Trophoblast cell (in vitro differentiated cells and primary cell): Measurements from ENCODE around the gene RNF141.

Experiments used
- DNase-seq, 2 donors: peaks; one replicate each; pipeline ENCODE4 v3.0.0-alpha.2; 2016
- H2AFZ ChIP-seq: 2 replicates; pipeline ENCODE4 v1.6.1; 2013; ENCODE audit warnings: low read length, moderate library complexity, mild to moderate bottlenecking; ENCODE audit not compliant: insufficient read depth, poor library complexity
- H2AK5ac ChIP-seq: 2 replicates; pipeline ENCODE4 v1.6.1; 2013; ENCODE audit warnings: mild to moderate bottlenecking, low read length
- H2BK120ac ChIP-seq: 2 replicates; pipeline ENCODE4 v1.6.1; 2013; ENCODE audit warnings: low read length, mild to moderate bottlenecking, moderate library complexity; ENCODE audit not compliant: insufficient read depth, poor library complexity
- H2BK12ac ChIP-seq: 2 replicates; pipeline ENCODE4 v1.6.1; 2013; ENCODE audit warnings: mild to moderate bottlenecking, low read length, moderate library complexity
- H2BK5ac ChIP-seq: 2 replicates; pipeline ENCODE4 v1.6.1; 2013; ENCODE audit warnings: low read length, low read depth, moderate library complexity, mild to moderate bottlenecking; ENCODE audit not compliant: poor library complexity
- H3K14ac ChIP-seq: 2 replicates; pipeline ENCODE4 v1.6.1; 2013; ENCODE audit warnings: mild to moderate bottlenecking, low read length
- H3K18ac ChIP-seq: 2 replicates; pipeline ENCODE4 v1.6.1; 2013; ENCODE audit warnings: mild to moderate bottlenecking, low read length
- H3K23ac ChIP-seq: 2 replicates; pipeline ENCODE4 v1.6.1; 2013; ENCODE audit warnings: low read length
- H3K27ac ChIP-seq: 2 replicates; pipeline ENCODE4 v1.5.1; 2013; ENCODE audit warnings: low read depth, mild to moderate bottlenecking, inconsistent platforms, low read length, moderate library complexity
- H3K27me3 ChIP-seq: 2 replicates; pipeline ENCODE4 v1.6.1; 2013; ENCODE audit warnings: inconsistent platforms, mild to moderate bottlenecking, low read length, moderate library complexity; ENCODE audit not compliant: insufficient read depth
- H3K36me3 ChIP-seq, 2 experiments: 1 replicate in 1 of 2; 2 replicates in 1 of 2; pipeline ENCODE4 v1.6.1; 2013; ENCODE audit warnings: low read length in 2 of 2, mild to moderate bottlenecking in 2 of 2, moderate library complexity in 1 of 2; ENCODE audit not compliant: insufficient read depth in 2 of 2, control insufficient read depth in 1 of 2
- H3K4ac ChIP-seq: 2 replicates; pipeline ENCODE4 v1.6.1; 2013; ENCODE audit warnings: low read depth, mild to moderate bottlenecking, low read length, moderate library complexity
- H3K4me1 ChIP-seq, 2 experiments: 1 replicate in 1 of 2; 2 replicates in 1 of 2; pipeline ENCODE4 v1.6.1; 2013; ENCODE audit warnings: low read length in 2 of 2, mild to moderate bottlenecking in 2 of 2, moderate library complexity in 1 of 2; ENCODE audit not compliant: insufficient read depth in 2 of 2, control insufficient read depth in 1 of 2
- H3K4me2 ChIP-seq: 2 replicates; pipeline ENCODE4 v1.6.1; 2013; ENCODE audit warnings: inconsistent platforms, mild to moderate bottlenecking, low read length, moderate library complexity
- H3K4me3 ChIP-seq: 2 replicates; pipeline ENCODE4 v1.5.1; 2013; ENCODE audit warnings: mild to moderate bottlenecking, low read depth, low read length, inconsistent platforms
- H3K79me1 ChIP-seq: one replicate; pipeline ENCODE4 v1.6.1; 2013; ENCODE audit warnings: low read length
- H3K79me2 ChIP-seq: 2 replicates; pipeline ENCODE4 v1.6.1; 2013; ENCODE audit warnings: low read length, mild to moderate bottlenecking; ENCODE audit not compliant: control insufficient read depth, insufficient read depth, poor library complexity
- H3K9ac ChIP-seq: 2 replicates; pipeline ENCODE4 v1.6.1; 2013; ENCODE audit warnings: mild to moderate bottlenecking, low read length
- H3K9me3 ChIP-seq: 2 replicates; pipeline ENCODE4 v1.6.1; 2013; ENCODE audit warnings: low read depth, mild to moderate bottlenecking, control low read depth, inconsistent platforms, low read length; ENCODE audit not compliant: insufficient read depth
- H4K12ac ChIP-seq: 2 replicates; pipeline ENCODE4 v1.6.1; 2013; ENCODE audit warnings: low read depth, mild to moderate bottlenecking, low read length, moderate library complexity
- H4K8ac ChIP-seq: 2 replicates; pipeline ENCODE4 v1.6.1; 2013; ENCODE audit warnings: low read depth, mild to moderate bottlenecking, low read length, moderate library complexity
- H4K91ac ChIP-seq: one replicate; pipeline ENCODE4 v1.6.1; 2013; ENCODE audit warnings: low read depth, mild to moderate bottlenecking, low read length, moderate library complexity
- whole genome bisulfite sequencing: extraction: QIAGEN DNeasy Blood & Tissue Kit; methylation state at CpG from one replicate; pipeline ENCODE4 v1.1.7; 2013; ENCODE audit warnings: missing lambda C conversion rate; ENCODE audit not compliant: insufficient read length, insufficient coverage; ENCODE audit errors: extremely low coverage; 5-methylcytosine and 5-hydroxymethylcytosine counted together

Gene RNF141

DNA sequence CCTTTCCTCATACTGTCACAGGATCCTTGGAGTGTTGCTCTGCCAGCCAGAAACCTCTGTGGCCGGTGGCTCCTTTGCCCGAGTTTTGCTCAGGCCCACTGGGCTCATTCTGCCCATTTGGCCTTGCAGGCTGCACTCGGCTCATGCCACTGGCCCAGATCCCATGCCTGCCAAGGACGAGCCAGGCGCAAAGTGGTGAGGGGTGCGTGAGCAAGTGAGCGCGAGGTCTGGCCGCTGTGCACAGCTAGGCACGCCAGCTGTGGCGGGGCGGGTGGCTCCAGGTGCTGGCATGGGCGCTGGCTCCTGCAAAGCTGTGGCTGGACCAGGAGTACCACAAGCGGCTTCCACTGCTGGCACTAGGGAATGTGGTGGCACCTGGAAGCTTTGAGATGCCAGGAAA lies 2.8 kb upstream of the RNF141 start:
- DNase-seq, result no peak
- no peak overlapping the region for H2AFZ ChIP-seq
- no peak overlapping the region for H3K27ac ChIP-seq
- no CpG with 5 or more reads among the region's 14 CpGs for WGBS
- H3K18ac ChIP-seq, result no peak overlapping the region
- H3K4me1 ChIP-seq, result no peaks in the 10 kb centered on the region
- no peak overlapping the region for H2AK5ac ChIP-seq
- H4K8ac ChIP-seq, result no peak overlapping the region
- no peak overlapping the region for H2BK12ac ChIP-seq
- no peak overlapping the region for H3K4me2 ChIP-seq
- H3K79me1 ChIP-seq, result peaks cover 4% of the 10 kb centered on the region
- no peak overlapping the region for H2BK5ac ChIP-seq
- no peaks in the 10 kb centered on the region for H3K36me3 ChIP-seq
- H2BK120ac ChIP-seq, result no peak overlapping the region
- H3K79me2 ChIP-seq, result no peaks in the 10 kb centered on the region
- H3K27me3 ChIP-seq, result no peaks in the 10 kb centered on the region
- no peak overlapping the region for H4K91ac ChIP-seq
- no peak overlapping the region for H3K23ac ChIP-seq
- no peak overlapping the region for H4K12ac ChIP-seq
- no peak overlapping the region for H3K9ac ChIP-seq
- H3K4ac ChIP-seq, result no peak overlapping the region
- no peak overlapping the region for H3K4me3 ChIP-seq
- H3K9me3 ChIP-seq, result no peaks in the 10 kb centered on the region
- H3K14ac ChIP-seq, result no peak overlapping the region

DNA sequence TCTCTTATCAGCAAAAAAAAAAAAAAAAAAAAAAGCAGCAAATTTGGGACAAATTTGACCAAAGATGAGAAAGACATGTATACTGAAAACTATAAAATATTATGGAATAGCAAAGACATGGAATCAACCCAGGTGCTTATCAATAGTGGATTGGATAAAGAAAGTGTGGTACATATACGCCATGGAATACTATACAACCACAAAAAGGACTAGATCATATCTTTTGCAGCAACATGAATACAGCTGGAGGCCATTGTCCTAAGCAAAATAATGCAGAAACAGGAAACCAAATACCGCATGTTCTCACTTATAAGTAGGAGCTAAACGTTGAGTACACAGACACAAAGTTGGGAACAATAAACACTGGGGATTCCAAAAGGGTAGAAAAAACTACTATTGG lies 1.8 kb upstream of the RNF141 start:
- Histone ChIP-seq H2AK5ac (no peak overlapping the region), H3K36me3 (no peaks in the 10 kb centered on the region), H2BK5ac (no peak overlapping the region), H3K4me2 (no peak overlapping the region), H2AFZ (no peak overlapping the region), H2BK12ac (no peak overlapping the region), H4K12ac (no peak overlapping the region), H3K18ac (no peak overlapping the region), H3K9ac (no peak overlapping the region), H3K4me3 (no peak overlapping the region), H4K91ac (no peak overlapping the region), H4K8ac (no peak overlapping the region), H3K27me3 (no peaks in the 10 kb centered on the region), H3K23ac (no peak overlapping the region), H3K9me3 (no peaks in the 10 kb centered on the region), H2BK120ac (no peak overlapping the region), H3K79me1 (peaks cover 4% of the 10 kb centered on the region), H3K79me2 (no peaks in the 10 kb centered on the region), H3K4me1 (no peaks in the 10 kb centered on the region), H3K14ac (no peak overlapping the region), H3K4ac (no peak overlapping the region), H3K27ac (no peak overlapping the region)
- no CpG with 5 or more reads among the region's 3 CpGs for WGBS
- DNase-seq, result no peak

DNA sequence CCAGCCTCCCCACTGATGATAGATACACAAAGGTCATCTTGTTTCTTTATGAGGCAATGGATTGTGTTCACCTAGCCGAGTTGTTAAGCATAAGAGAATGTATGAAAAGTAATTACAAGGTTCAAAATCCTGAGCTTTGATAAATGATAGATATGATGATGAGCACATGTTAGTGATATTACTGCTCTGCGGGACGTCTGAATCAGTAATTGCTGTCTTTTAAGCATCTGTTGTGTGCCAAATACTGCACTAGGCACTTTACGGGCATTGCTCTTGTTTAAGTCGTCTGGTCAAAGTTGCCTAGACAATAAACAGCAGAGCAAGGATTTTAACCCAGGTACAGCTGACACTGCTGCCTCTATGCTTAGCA lies 559 bp upstream of the RNF141 start:
- Histone ChIP-seq H3K14ac (no peak overlapping the region), H3K9me3 (no peaks in the 10 kb centered on the region), H2AFZ (peak overlapping the region; percentile 50), H2BK12ac (no peak overlapping the region), H3K4me3 (no peak overlapping the region), H3K27me3 (no peaks in the 10 kb centered on the region), H2BK120ac (peak overlapping the region; percentile 57), H3K79me1 (peaks cover 4% of the 10 kb centered on the region), H3K4ac (no peak overlapping the region), H3K4me2 (peak overlapping the region; percentile 83), H3K23ac (no peak overlapping the region), H3K18ac (no peak overlapping the region), H3K36me3 (no peaks in the 10 kb centered on the region), H2AK5ac (no peak overlapping the region), H2BK5ac (no peak overlapping the region), H3K4me1 (no peaks in the 10 kb centered on the region), H4K91ac (peak overlapping the region; percentile 56), H3K27ac (no peak overlapping the region), H3K9ac (no peak overlapping the region), H3K79me2 (no peaks in the 10 kb centered on the region), H4K8ac (peak overlapping the region; percentile 72), H4K12ac (no peak overlapping the region)
- DNase-seq, result peak; percentile 3 to 44
- no CpG with 5 or more reads among the region's 5 CpGs for WGBS

DNA sequence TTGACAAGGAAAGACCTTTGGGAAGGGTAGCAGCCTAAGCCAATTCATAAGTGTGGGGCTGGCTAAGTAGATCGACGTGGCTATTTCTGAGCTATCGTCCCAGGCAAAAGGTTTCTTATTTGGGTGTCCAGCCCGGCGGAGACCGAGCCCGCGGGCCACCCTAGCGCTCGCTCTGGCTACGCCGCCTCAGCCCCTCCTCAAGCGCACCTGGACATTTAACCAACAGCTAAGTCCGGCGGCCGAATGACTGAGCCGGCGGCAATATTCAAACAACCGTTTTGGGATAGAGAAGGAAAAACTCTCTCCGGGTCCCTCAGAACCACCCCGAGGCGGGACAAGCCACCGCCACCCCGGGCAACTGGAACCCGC lies 457 bp downstream of the RNF141 start:
- no peaks in the 10 kb centered on the region for H3K9me3 ChIP-seq
- H3K4ac ChIP-seq, result no peak overlapping the region
- peak overlapping the region; percentile 22 for H4K91ac ChIP-seq
- H3K18ac ChIP-seq, result no peak overlapping the region
- no peak overlapping the region for H2AK5ac ChIP-seq
- no peak overlapping the region for H2BK120ac ChIP-seq
- no peaks in the 10 kb centered on the region for H3K27me3 ChIP-seq
- H4K12ac ChIP-seq, result no peak overlapping the region
- H3K14ac ChIP-seq, result no peak overlapping the region
- H3K4me3 ChIP-seq, result peak overlapping the region; percentile 74
- peaks cover 4% of the 10 kb centered on the region for H3K79me1 ChIP-seq
- peak overlapping the region; percentile 59 for H3K9ac ChIP-seq
- H3K79me2 ChIP-seq, result no peaks in the 10 kb centered on the region
- peak overlapping the region; percentile 76 for H3K4me2 ChIP-seq
- H3K23ac ChIP-seq, result no peak overlapping the region
- H3K4me1 ChIP-seq, result no peaks in the 10 kb centered on the region
- peak overlapping the region; percentile 21 for H2AFZ ChIP-seq
- peak overlapping the region; percentile 15 for H2BK5ac ChIP-seq
- H4K8ac ChIP-seq, result peak overlapping the region; percentile 85
- no peaks in the 10 kb centered on the region for H3K36me3 ChIP-seq
- WGBS, result no CpG with 5 or more reads among the region's 25 CpGs
- peak; percentile 39 to 62 for DNase-seq
- H2BK12ac ChIP-seq, result no peak overlapping the region
- peak overlapping the region; percentile 63 for H3K27ac ChIP-seq
